ENCODE results near the gene SIGLEC6. TPM values are rescaled to one million over a fixed set of nuclear protein-coding genes. Genes with fewer than 3 reads are reported as not detected.

SIGLEC6 gene
- total RNA-seq (2021; ENCODE audit: unreplicated experiment) (not detected), Bru-seq, nascent RNA (not detected), BruChase-seq, experiment 1, labeled RNA remaining after a 2-hour chase (not detected), BruChase-seq, experiment 2, labeled RNA remaining after a 6-hour chase (not detected)
- polyA plus RNA-seq (2012; ENCODE audit: insufficient read length): not detected
- long read RNA-seq: 0 reads

DNA sequence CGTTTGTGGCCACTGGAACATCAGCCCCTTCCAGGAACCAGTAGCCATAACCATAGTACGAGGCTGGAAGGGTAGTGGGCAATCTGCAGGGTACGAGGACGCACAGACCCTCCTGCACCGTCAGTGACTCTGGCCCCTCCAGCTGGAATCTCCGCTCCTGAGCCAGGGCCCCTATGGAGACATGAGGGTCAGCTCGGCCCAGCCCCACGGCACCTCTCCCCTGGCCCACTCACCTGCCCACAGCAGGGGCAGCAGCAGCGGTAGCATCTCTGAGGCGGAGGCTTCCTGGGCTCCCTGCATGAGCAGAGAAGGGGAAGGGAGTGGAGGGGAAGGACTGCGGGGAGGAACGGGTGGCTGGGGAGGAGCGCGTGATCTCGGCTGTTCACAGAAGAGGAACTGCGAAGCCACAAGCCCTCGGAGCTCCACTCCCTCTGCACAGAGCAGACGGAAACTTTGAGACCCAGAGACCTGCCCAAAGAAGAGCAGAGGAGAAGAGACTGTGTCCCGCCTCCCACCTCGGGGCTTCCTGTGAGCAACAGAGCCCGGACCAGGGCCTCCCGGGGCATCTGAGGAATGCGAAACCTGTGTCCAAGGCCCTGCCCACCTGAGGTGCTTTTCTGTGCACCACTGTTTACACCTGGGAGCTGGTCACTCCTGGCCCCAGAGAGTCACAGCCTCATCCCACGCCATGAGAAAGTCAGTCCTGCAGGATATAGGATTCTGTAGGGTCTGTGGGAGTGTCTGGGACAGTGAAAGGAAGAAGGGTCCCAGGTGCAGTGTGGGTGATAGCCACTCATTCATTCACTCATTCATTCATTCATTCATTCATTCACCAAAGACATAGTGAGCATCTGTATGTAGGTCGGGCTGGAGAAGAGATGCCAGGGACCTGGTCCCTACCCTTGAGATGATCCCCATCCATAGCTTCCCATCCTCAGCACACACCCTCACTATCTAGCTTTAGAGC is at the start of gene SIGLEC6:
TSS of gene SIGLEC6 (minus strand) at position 322 of the 967 bp plus-strand sequence. CDS start at position 300, 22 bp downstream.
- Histone ChIP-seq H3K4me3 (ENCODE audit: low read depth in 2 of 2, low read length in 2 of 2) (no peak within 1 kb of the TSS), H3K27me3 (ENCODE audit: control insufficient read depth, insufficient read depth, low read length) (peaks cover 10% of the 10 kb centered on the region), H3K27ac (ENCODE audit: low read length) (no peak within 1 kb of the TSS), H3K9me3 (ENCODE audit: control insufficient read depth, insufficient read depth, low read depth, low read length) (no peaks in the 10 kb centered on the region), H3K36me3 (ENCODE audit: control insufficient read depth, insufficient read depth, low read length) (no peaks in the 10 kb centered on the region), H3K4me1 (ENCODE audit: control insufficient read depth, insufficient read depth, low read length) (no peaks in the 10 kb centered on the region)
- CTCF ChIA-PET: no interaction called here
- in situ Hi-C loops (cut with HindIII; ENCODE audit: low pct_unique_long_range_greater_than_20kb, low sequenced_read_pairs): no loop called here
- no TSS peak for BruUV-seq (replicated peaks)
- peak; percentile 48; the same call in 1 of the 2 replicates for ATAC-seq
- POLR2A ChIA-PET: no interaction called here
- intact Hi-C loops (cut with micrococcal nuclease; ENCODE audit: unreplicated experiment): no loop called here
- no peak for DNase-seq (ENCODE audit: low read depth, low spot score)
- TF ChIP-seq SIN3A (IDR thresholded peaks at IDR 0.05; ENCODE audit: borderline replicate concordance, insufficient read depth, low read depth, low read length): no peak
- TF ChIP-seq TCF7L2 (IDR thresholded peaks at IDR 0.05; ENCODE audit: low read depth, low read length): no peak
- no peak for TF ChIP-seq CTCF (IDR thresholded peaks at IDR 0.05)
- no peak for TF ChIP-seq REST (IDR thresholded peaks at IDR 0.05; ENCODE audit: insufficient read depth in 1 of 2, low read depth in 2 of 2, low read length in 1 of 2)
- TF ChIP-seq POLR2AphosphoS5 (IDR thresholded peaks at IDR 0.05; ENCODE audit: low read depth, low read length): no peak

DNA sequence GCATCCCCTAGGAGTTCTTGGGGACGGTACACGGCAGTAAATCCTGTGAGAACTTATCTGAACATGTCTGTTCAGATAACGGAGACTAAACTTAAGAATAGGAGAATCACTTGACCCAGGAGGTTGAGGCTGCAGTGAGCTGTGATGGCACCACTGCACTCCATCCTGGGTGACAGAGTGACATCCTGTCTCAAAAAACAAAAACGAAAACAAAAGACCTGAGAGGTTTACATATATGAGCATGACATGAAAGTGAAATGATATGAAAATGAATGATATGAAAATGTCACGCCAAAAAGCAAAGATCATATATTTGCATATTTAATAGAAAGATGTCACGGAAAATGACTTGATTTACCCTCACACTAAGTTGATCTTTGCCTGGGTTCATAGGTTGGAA is 45.4 kb upstream of the SIGLEC6 start:
- DNase-seq (ENCODE audit: low read depth, low spot score) (no peak), ATAC-seq (no peak)
- in situ Hi-C loops (cut with HindIII; ENCODE audit: low pct_unique_long_range_greater_than_20kb, low sequenced_read_pairs) (no loop called here), intact Hi-C loops (cut with micrococcal nuclease; ENCODE audit: unreplicated experiment) (no loop called here)
- no TSS peak for BruUV-seq (replicated peaks)
- CTCF ChIA-PET: no interaction called here
- Histone ChIP-seq H3K4me3 (ENCODE audit: low read depth in 2 of 2, low read length in 2 of 2) (no peak overlapping the region), H3K27ac (ENCODE audit: low read length) (no peak overlapping the region), H3K9me3 (ENCODE audit: control insufficient read depth, insufficient read depth, low read depth, low read length) (no peaks in the 10 kb centered on the region), H3K36me3 (ENCODE audit: control insufficient read depth, insufficient read depth, low read length) (no peaks in the 10 kb centered on the region; the same call in 1 of the 2 replicates), H3K4me1 (ENCODE audit: control insufficient read depth, insufficient read depth, low read length) (no peaks in the 10 kb centered on the region), H3K27me3 (ENCODE audit: control insufficient read depth, insufficient read depth, low read length) (no peaks in the 10 kb centered on the region)
- POLR2A ChIA-PET: no interaction called here
- no peak for TF ChIP-seq CTCF (IDR thresholded peaks at IDR 0.05)
- no peak for TF ChIP-seq TCF7L2 (IDR thresholded peaks at IDR 0.05; ENCODE audit: low read depth, low read length)
- no peak for TF ChIP-seq REST (IDR thresholded peaks at IDR 0.05; ENCODE audit: insufficient read depth in 1 of 2, low read depth in 2 of 2, low read length in 1 of 2)
- no peak for TF ChIP-seq SIN3A (IDR thresholded peaks at IDR 0.05; ENCODE audit: borderline replicate concordance, insufficient read depth, low read depth, low read length)
- TF ChIP-seq POLR2AphosphoS5 (IDR thresholded peaks at IDR 0.05; ENCODE audit: low read depth, low read length): no peak

Data from Panc1 (cell line).